Mesenchymal stem cell (in vitro differentiated cells and primary cell): Measurements from ENCODE around the gene TAPT1.

ENCODE experiments used
- DNase-seq: peaks from one replicate; pipeline ENCODE4 v3.0.0-alpha.2; 2013
- H2AFZ ChIP-seq: one replicate; pipeline ENCODE4 v1.6.1; 2013; ENCODE audit warnings: low read depth, mild to moderate bottlenecking, control low read depth, inconsistent platforms, low read length, moderate library complexity
- H2AK5ac ChIP-seq: 2 replicates; pipeline ENCODE4 v1.6.1; 2013; ENCODE audit warnings: low read length, moderate library complexity, mild to moderate bottlenecking, inconsistent platforms; ENCODE audit not compliant: severe bottlenecking
- H2BK120ac ChIP-seq: one replicate; pipeline ENCODE4 v1.6.1; 2013; ENCODE audit warnings: low read depth, mild to moderate bottlenecking, inconsistent platforms, low read length, moderate library complexity
- H2BK12ac ChIP-seq, 2 experiments: one replicate each; pipeline ENCODE4 v1.6.1; 2013; ENCODE audit warnings: inconsistent platforms in 2 of 2, low read length in 2 of 2, mild to moderate bottlenecking in 2 of 2, moderate library complexity in 2 of 2, control low read depth in 1 of 2
- H2BK15ac ChIP-seq: one replicate; pipeline ENCODE4 v1.6.1; 2013; ENCODE audit warnings: mild to moderate bottlenecking, low read depth, inconsistent platforms; ENCODE audit not compliant: poor library complexity, severe bottlenecking
- H2BK5ac ChIP-seq: 2 replicates; pipeline ENCODE4 v1.6.1; 2013; ENCODE audit warnings: low read depth, mild to moderate bottlenecking, low read length, control low read depth, inconsistent platforms; ENCODE audit not compliant: poor library complexity, severe bottlenecking
- H3K14ac ChIP-seq, 2 experiments: one replicate each; pipeline ENCODE4 v1.6.1; 2013; ENCODE audit warnings: inconsistent platforms in 2 of 2, low read length in 2 of 2, control low read depth in 1 of 2, mild to moderate bottlenecking in 1 of 2, moderate library complexity in 1 of 2
- H3K18ac ChIP-seq, 2 experiments: one replicate each; pipeline ENCODE4 v1.6.1; 2013; ENCODE audit warnings: inconsistent platforms in 2 of 2, low read length in 2 of 2, control low read depth in 1 of 2, low read depth in 1 of 2, mild to moderate bottlenecking in 1 of 2
- H3K23ac ChIP-seq, 2 experiments: one replicate each; pipeline ENCODE4 v1.6.1; 2013; ENCODE audit warnings: inconsistent platforms in 2 of 2, low read length in 2 of 2, mild to moderate bottlenecking in 2 of 2, moderate library complexity in 2 of 2, control low read depth in 1 of 2
- H3K27ac ChIP-seq: 2 replicates; pipeline ENCODE4 v1.5.1; 2013; ENCODE audit warnings: mild to moderate bottlenecking, moderate library complexity, low read length, control low read depth, inconsistent platforms; ENCODE audit not compliant: poor library complexity, severe bottlenecking
- H3K27me3 ChIP-seq, 2 experiments: 2 replicates each; pipeline versions ENCODE4 v1.6.1 to v1.7.0; 2013; ENCODE audit warnings: low read length in 2 of 2, mild to moderate bottlenecking in 2 of 2, moderate library complexity in 2 of 2, control low read depth in 1 of 2, inconsistent platforms in 1 of 2; ENCODE audit not compliant: control insufficient read depth in 1 of 2, insufficient read depth in 1 of 2
- H3K36me3 ChIP-seq, 2 experiments: 2 replicates each; pipeline versions ENCODE4 v1.6.1 to v1.7.0; 2013; ENCODE audit warnings: low read length in 2 of 2, control low read depth in 1 of 2, inconsistent platforms in 1 of 2, low read depth in 1 of 2, mild to moderate bottlenecking in 1 of 2; ENCODE audit not compliant: insufficient read depth in 2 of 2, control insufficient read depth in 1 of 2
- H3K4ac ChIP-seq, 2 experiments: one replicate each; pipeline ENCODE4 v1.6.1; 2013; ENCODE audit warnings: inconsistent platforms in 2 of 2, low read length in 2 of 2, mild to moderate bottlenecking in 2 of 2, moderate library complexity in 2 of 2, control low read depth in 1 of 2, low read depth in 1 of 2
- H3K4me1 ChIP-seq: 2 replicates; pipeline ENCODE4 v1.6.1; 2013; ENCODE audit warnings: low read depth, low read length, control low read depth; ENCODE audit not compliant: control insufficient read depth, insufficient read depth
- H3K4me2 ChIP-seq: 2 replicates; pipeline ENCODE4 v1.6.1; 2013; ENCODE audit warnings: low read length, mild to moderate bottlenecking, inconsistent platforms; ENCODE audit not compliant: poor library complexity, severe bottlenecking
- H3K4me3 ChIP-seq, 2 experiments: 2 replicates each; pipeline versions ENCODE4 v1.5.1 to v1.7.0; 2013; ENCODE audit warnings: low read length in 2 of 2, mild to moderate bottlenecking in 2 of 2, control low read depth in 1 of 2, low read depth in 1 of 2; ENCODE audit not compliant: insufficient read depth in 1 of 2
- H3K79me1 ChIP-seq: replicated peaks from 2 replicates; pipeline ENCODE4 v1.6.1; 2013; ENCODE audit warnings: mild to moderate bottlenecking, control low read depth, low read length, inconsistent platforms; ENCODE audit not compliant: poor library complexity, severe bottlenecking
- H3K9ac ChIP-seq: 2 replicates; pipeline ENCODE4 v1.7.0; 2013; ENCODE audit warnings: mild to moderate bottlenecking, low read length, moderate library complexity
- H3K9me3 ChIP-seq: 2 replicates; pipeline ENCODE4 v1.7.0; 2013; ENCODE audit warnings: mild to moderate bottlenecking, low read length; ENCODE audit not compliant: control insufficient read depth
- H4K8ac ChIP-seq: one replicate; pipeline ENCODE4 v1.6.1; 2013; ENCODE audit warnings: inconsistent platforms, mild to moderate bottlenecking, low read length, moderate library complexity
- H4K91ac ChIP-seq: one replicate; pipeline ENCODE4 v1.6.1; 2013; ENCODE audit warnings: mild to moderate bottlenecking, low read length, inconsistent platforms
- WGBS: methylation state at CpG from one replicate; pipeline ENCODE4 v1.1.7; 2013; ENCODE audit warnings: mixed read lengths; 5-methylcytosine and 5-hydroxymethylcytosine counted together

TAPT1 gene

DNA sequence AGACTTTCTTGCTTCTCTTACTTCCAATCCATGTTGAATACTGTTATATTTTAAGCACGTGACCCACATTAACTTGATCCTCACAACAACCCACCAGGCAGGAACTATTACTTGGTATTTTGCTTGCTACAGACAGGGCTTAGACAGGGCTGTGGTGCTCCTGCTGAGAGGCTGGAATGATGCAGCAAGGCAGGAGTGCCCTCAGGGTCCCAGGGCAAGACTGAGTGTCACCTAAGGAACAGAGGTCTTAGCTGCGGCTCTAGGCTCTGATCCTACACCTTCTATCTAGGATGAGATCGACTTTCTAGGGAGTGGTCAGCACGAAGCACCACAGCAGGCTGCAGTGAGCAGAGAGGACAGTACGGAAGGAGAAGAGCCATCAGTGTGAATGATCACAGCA lies 20.0 kb downstream of the TAPT1 start:
- Histone ChIP-seq H3K27ac (no peak overlapping the region), H2BK12ac (no peak overlapping the region), H3K4me2 (no peak overlapping the region), H3K4me1 (peaks cover 4% of the 10 kb centered on the region), H3K14ac (no peak overlapping the region), H3K79me1 (peaks cover 21% of the 10 kb centered on the region), H2BK5ac (no peak overlapping the region), H3K27me3 (no peaks in the 10 kb centered on the region), H2BK15ac (no peak overlapping the region), H4K91ac (no peak overlapping the region), H4K8ac (no peak overlapping the region), H3K9me3 (no peaks in the 10 kb centered on the region), H3K4me3 (no peak overlapping the region), H3K9ac (no peak overlapping the region), H3K4ac (no peak overlapping the region), H3K23ac (no peak overlapping the region), H2AFZ (no peak overlapping the region), H3K18ac (no peak overlapping the region), H2AK5ac (no peak overlapping the region), H2BK120ac (no peak overlapping the region), H3K36me3 (peaks cover 2 to 11% of the 10 kb centered on the region in 2 experiments)
- WGBS, result 95% methylated on average over 5 of the region's 5 CpGs
- no peak for DNase-seq

DNA sequence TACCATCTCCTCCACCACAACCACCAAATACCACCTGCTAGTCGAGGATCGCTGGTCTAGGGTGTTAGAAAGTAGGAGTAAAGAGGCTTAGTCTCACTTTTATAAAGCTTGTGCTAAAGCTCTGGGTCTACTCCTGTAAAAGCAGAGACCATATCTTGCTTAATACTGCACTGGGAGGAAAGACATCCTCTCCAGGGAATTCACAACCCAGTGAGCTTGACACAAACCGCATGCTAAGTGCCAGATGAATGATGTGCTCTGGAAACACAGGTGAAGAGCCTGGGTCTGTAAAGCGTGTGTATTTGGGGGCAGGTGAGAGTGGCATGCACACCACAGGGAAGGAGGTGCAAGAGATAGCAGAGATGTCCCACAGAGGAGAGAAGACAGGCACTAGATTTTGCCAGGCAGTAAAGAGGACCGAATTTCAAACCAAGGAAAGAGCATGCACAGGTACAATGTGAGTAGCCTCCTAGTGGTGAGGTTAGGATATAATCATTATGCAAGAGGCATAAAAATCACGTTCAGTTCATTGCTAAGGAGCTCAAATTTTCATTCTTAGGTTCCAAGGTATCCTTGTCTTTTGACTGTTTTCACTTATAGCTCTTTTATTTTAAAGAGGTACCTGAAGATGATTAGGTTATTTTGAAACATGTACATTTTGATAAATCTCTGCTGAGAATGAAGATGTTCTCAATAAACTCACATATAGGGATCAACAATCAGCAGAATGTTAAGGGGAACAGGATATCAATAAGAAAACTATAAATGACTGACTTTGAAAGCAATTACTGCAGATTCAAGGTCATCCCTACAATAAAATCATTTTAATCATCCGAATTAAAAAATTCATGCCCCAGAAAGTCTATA lies 20.7 kb downstream of the TAPT1 start:
- Histone ChIP-seq H3K14ac (no peak overlapping the region), H4K8ac (no peak overlapping the region), H2BK120ac (no peak overlapping the region), H3K36me3 (peaks cover 2 to 11% of the 10 kb centered on the region in 2 experiments), H3K9me3 (no peaks in the 10 kb centered on the region), H3K4me1 (peaks cover 4% of the 10 kb centered on the region), H3K4me3 (no peak overlapping the region), H3K9ac (no peak overlapping the region), H2BK5ac (no peak overlapping the region), H3K79me1 (peaks cover 21% of the 10 kb centered on the region), H3K27ac (no peak overlapping the region), H3K18ac (no peak overlapping the region), H2AFZ (no peak overlapping the region), H2BK12ac (no peak overlapping the region), H2AK5ac (no peak overlapping the region), H4K91ac (no peak overlapping the region), H3K23ac (no peak overlapping the region), H3K4ac (no peak overlapping the region), H3K4me2 (no peak overlapping the region), H3K27me3 (no peaks in the 10 kb centered on the region), H2BK15ac (no peak overlapping the region)
- WGBS, result 64% methylated on average over 5 of the region's 7 CpGs
- peak; percentile 34 for DNase-seq

DNA sequence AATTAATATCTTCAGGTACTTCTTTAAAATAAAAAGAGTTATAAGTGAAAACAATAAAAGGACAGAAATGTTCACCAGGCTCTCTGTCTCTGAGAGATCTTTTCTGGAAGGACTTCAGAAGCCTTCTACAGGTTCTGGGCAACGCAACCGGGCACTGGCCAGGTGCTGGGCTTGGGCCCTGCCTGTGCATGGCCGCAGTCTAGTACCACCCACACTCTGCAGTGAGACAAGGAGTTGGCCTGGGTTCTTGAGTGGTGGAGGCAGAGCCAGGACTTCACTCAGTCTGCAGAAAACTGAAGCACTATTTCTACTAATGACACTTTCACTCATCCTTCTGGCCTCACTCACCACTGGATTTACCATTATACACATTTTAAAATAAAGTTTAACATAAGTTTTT lies 21.8 kb downstream of the TAPT1 start:
- Histone ChIP-seq H3K9ac (no peak overlapping the region), H2BK12ac (no peak overlapping the region), H3K4me3 (no peak overlapping the region), H3K79me1 (peaks cover 23% of the 10 kb centered on the region), H3K14ac (no peak overlapping the region), H4K91ac (no peak overlapping the region), H3K18ac (no peak overlapping the region), H3K27ac (no peak overlapping the region), H2AK5ac (no peak overlapping the region), H2BK120ac (no peak overlapping the region), H2AFZ (no peak overlapping the region), H3K23ac (no peak overlapping the region), H2BK15ac (no peak overlapping the region), H3K9me3 (no peaks in the 10 kb centered on the region), H3K4me1 (peaks cover 4% of the 10 kb centered on the region), H4K8ac (no peak overlapping the region), H3K27me3 (no peaks in the 10 kb centered on the region), H2BK5ac (no peak overlapping the region), H3K4ac (no peak overlapping the region), H3K4me2 (no peak overlapping the region), H3K36me3 (peaks cover 3 to 5% of the 10 kb centered on the region in 2 experiments)
- no peak for DNase-seq
- WGBS, result 100% methylated on average over 3 of the region's 3 CpGs

DNA sequence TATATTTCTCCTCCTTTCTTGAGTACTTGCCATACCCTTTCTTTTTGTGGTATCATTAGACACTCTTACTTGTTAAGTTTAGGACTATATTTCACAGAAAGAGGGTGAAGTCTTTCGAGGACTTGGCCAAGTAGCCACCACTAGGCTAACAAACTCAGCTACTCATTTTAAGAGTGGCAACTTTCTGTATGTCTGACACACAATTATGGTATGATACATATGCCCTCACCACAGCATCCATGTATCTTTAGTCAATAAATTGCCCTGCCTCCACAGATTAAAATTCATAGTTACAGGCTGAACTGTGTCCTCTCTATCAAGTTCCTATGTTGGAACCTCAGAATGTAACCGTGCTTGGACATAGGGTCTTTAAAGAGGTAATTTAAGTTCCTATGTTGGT lies 23.2 kb downstream of the TAPT1 start:
- Histone ChIP-seq H2AK5ac (no peak overlapping the region), H3K9me3 (no peaks in the 10 kb centered on the region), H3K36me3 (peaks cover 0 to 5% of the 10 kb centered on the region in 2 experiments), H2BK120ac (no peak overlapping the region), H2BK15ac (no peak overlapping the region), H2BK5ac (no peak overlapping the region), H3K4ac (no peak overlapping the region), H3K4me1 (peaks cover 4% of the 10 kb centered on the region), H2BK12ac (no peak overlapping the region), H3K18ac (no peak overlapping the region), H3K27ac (no peak overlapping the region), H3K4me2 (no peak overlapping the region), H2AFZ (no peak overlapping the region), H4K91ac (no peak overlapping the region), H3K79me1 (peaks cover 18% of the 10 kb centered on the region), H3K27me3 (no peaks in the 10 kb centered on the region), H3K4me3 (no peak overlapping the region), H3K14ac (no peak overlapping the region), H3K23ac (no peak overlapping the region), H3K9ac (no peak overlapping the region), H4K8ac (no peak overlapping the region)
- no peak for DNase-seq
- 92% methylated on average over 2 of the region's 2 CpGs for WGBS
